Measurements from ENCODE around the gene KCNMA1.

Gene KCNMA1

GRCh38 chr10:76944640-76945039, 693.0 kb downstream of the KCNMA1 start:
- no peak for TF ChIP-seq CTCF (IDR thresholded peaks at IDR 0.05; ENCODE audit: low read depth, low read length)
- no peak overlapping the region for H3K4me3 ChIP-seq (ENCODE audit: low read depth, low read length)

- no peak for TF ChIP-seq CTCF (IDR thresholded peaks at IDR 0.05; ENCODE audit: low read depth, low read length)
- no peak overlapping the region for H3K4me3 ChIP-seq (ENCODE audit: low read depth, low read length)
Observed at GRCh38 chr10:76942628-76943416, 694.8 kb downstream of the KCNMA1 start.

- no peak for TF ChIP-seq CTCF (IDR thresholded peaks at IDR 0.05; ENCODE audit: low read depth, low read length)
Observed at GRCh38 chr10:76939933-76940468, 697.6 kb downstream of the KCNMA1 start.

GRCh38 chr10:76937181-76937600, 700.4 kb downstream of the KCNMA1 start:
- no peak for TF ChIP-seq CTCF (IDR thresholded peaks at IDR 0.05; ENCODE audit: low read depth, low read length)
- H3K4me3 ChIP-seq (ENCODE audit: low read depth, low read length), result no peak overlapping the region

More at GRCh38 chr10:76939933-76940468, 697.6 kb downstream of the KCNMA1 start:
- H3K4me3 ChIP-seq (ENCODE audit: low read depth, low read length), result no peak overlapping the region

GRCh38 chr10:76935941-76936613, 701.5 kb downstream of the KCNMA1 start:
- TF ChIP-seq CTCF (IDR thresholded peaks at IDR 0.05; ENCODE audit: low read depth, low read length), result no peak
- no peak overlapping the region for H3K4me3 ChIP-seq (ENCODE audit: low read depth, low read length)

GRCh38 chr10:76928565-76928964, 709.0 kb downstream of the KCNMA1 start:
- no peak overlapping the region for H3K4me3 ChIP-seq (ENCODE audit: low read depth, low read length)
- no peak for TF ChIP-seq CTCF (IDR thresholded peaks at IDR 0.05; ENCODE audit: low read depth, low read length)
